ENCODE results near the gene MLH1. TPM values are rescaled to one million over a fixed set of nuclear protein-coding genes. Genes with fewer than 3 reads are reported as not detected.

The MLH1 gene
- total and polyA plus RNA-seq, 9 donors, result 14.1 to 44.3 (median 21.4) TPM

DNA sequence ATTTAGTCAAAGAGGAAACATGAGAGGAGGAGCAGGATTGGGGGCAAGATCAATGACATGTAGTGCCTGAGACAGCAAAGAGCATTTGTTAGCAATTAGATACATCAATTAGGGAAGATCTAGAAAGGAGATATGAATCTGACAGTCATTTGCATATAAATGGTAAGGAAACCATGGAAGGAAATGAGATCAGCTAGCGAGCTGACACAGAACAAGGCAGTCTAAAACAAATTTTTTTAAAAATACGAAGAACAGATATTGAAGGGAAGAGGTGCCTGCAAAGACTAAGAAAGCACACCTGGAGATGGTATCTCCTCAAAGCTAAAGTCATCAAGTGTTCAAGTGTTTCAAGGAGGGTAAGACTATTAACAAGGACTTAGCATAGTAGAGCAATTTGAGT is 5.0 kb upstream of the MLH1 start:
- WGBS, 3 donors, result 90 to 95% (median 93%) methylated on average over 2 of the region's 2 CpGs
- Histone ChIP-seq H3K4me3 (no peak overlapping the region), H3K27ac (no peak overlapping the region), H3K27me3 (no peaks in the 10 kb centered on the region), H3K9me3 (no peaks in the 10 kb centered on the region), H3K4me1 (ENCODE audit: insufficient read depth) (peaks cover 5% of the 10 kb centered on the region), H3K36me3 (no peaks in the 10 kb centered on the region)
- TF ChIP-seq, protein P1, sequence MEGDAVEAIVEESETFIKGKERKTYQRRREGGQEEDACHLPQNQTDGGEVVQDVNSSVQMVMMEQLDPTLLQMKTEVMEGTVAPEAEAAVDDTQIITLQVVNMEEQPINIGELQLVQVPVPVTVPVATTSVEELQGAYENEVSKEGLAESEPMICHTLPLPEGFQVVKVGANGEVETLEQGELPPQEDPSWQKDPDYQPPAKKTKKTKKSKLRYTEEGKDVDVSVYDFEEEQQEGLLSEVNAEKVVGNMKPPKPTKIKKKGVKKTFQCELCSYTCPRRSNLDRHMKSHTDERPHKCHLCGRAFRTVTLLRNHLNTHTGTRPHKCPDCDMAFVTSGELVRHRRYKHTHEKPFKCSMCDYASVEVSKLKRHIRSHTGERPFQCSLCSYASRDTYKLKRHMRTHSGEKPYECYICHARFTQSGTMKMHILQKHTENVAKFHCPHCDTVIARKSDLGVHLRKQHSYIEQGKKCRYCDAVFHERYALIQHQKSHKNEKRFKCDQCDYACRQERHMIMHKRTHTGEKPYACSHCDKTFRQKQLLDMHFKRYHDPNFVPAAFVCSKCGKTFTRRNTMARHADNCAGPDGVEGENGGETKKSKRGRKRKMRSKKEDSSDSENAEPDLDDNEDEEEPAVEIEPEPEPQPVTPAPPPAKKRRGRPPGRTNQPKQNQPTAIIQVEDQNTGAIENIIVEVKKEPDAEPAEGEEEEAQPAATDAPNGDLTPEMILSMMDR (IDR thresholded peaks at IDR 0.05), result no peak
- TF ChIP-seq EP300 (IDR thresholded peaks at IDR 0.05) (no peak), POLR2A (IDR thresholded peaks at IDR 0.05) (no peak)
- DNase-seq, result no peak
- intact Hi-C loops (cut with DNase I), result no loop called here

DNA sequence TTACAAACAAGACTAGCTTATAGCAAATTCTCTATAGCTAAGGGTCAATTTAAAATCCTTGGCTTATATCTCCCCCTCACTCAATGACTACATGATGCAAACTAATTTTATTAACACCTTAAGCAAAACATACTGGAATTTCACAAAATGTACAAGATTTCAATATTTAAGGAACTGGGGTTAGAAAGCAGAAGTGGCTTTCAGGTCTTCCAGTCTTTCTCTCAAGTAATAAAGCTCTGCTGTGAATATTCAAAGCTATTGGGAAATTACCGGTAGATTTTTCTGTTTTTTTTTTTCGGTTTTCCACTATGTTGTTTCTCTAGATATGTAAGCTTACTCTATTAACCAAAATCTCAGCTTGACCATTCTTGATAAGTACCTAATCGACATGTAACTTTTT is 4.3 kb upstream of the MLH1 start:
- H3K36me3 ChIP-seq, result no peaks in the 10 kb centered on the region
- WGBS, 3 donors, result 64 to 70% (median 68%) methylated on average over 3 of the region's 3 CpGs
- no peak overlapping the region for H3K27ac ChIP-seq
- H3K4me3 ChIP-seq, result no peak overlapping the region
- H3K9me3 ChIP-seq, result no peaks in the 10 kb centered on the region
- no peak for TF ChIP-seq POLR2A (IDR thresholded peaks at IDR 0.05)
- TF ChIP-seq, protein P1 (IDR thresholded peaks at IDR 0.05), result no peak
- TF ChIP-seq EP300 (IDR thresholded peaks at IDR 0.05), result no peak
- peaks cover 5% of the 10 kb centered on the region for H3K4me1 ChIP-seq (ENCODE audit: insufficient read depth)
- no peaks in the 10 kb centered on the region for H3K27me3 ChIP-seq
- intact Hi-C loops (cut with DNase I), result no loop called here
- no peak for DNase-seq

DNA sequence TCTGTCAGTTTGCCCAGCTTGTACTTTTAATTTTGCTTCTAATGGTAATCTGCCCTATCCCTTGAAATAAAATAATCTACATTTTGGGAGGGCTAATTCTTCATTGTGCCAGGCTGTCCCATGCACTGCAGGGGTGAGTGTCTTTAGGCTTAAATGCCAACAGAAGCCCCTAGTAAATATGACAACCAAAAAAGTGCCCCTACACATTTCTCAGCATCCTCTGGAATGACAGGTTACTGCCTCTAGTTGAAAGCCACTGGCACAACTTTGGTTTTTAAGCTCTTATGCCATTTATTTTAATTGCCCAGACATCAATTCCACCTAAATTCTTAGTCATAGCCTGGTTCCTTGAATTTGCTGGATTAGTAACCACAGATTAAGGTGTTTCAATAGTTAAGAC is 3.8 kb upstream of the MLH1 start:
- peaks cover 5% of the 10 kb centered on the region for H3K4me1 ChIP-seq (ENCODE audit: insufficient read depth)
- H3K27me3 ChIP-seq, result no peaks in the 10 kb centered on the region
- H3K36me3 ChIP-seq, result no peaks in the 10 kb centered on the region
- intact Hi-C loops (cut with DNase I), result no loop called here
- H3K9me3 ChIP-seq, result no peaks in the 10 kb centered on the region
- no peak for DNase-seq
- no peak overlapping the region for H3K27ac ChIP-seq
- H3K4me3 ChIP-seq, result no peak overlapping the region
- TF ChIP-seq EP300 (IDR thresholded peaks at IDR 0.05) (no peak), POLR2A (IDR thresholded peaks at IDR 0.05) (no peak)
- TF ChIP-seq, protein P1 (IDR thresholded peaks at IDR 0.05), result no peak

DNA sequence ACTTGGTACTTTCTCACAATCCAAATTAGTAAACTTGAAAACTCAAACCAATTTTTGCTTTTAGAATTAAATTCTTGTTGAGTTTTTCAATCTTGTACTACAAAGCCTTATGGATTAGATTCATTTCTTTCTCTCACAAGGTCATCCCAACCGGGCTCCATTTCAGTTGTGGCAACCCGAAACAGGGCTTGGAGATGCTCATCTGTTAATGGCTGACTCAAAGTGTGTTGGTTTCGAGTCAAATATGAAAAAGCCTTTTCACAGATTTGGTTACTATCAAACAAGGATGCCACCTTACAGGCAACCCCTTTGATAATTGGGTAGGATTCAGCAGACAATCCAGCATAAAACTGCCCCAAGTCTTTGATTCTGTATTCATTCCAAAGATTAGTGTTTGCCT is 2.2 kb upstream of the MLH1 start:
- no peak for TF ChIP-seq EP300 (IDR thresholded peaks at IDR 0.05)
- TF ChIP-seq, protein P1 (IDR thresholded peaks at IDR 0.05), result no peak
- no peak for TF ChIP-seq POLR2A (IDR thresholded peaks at IDR 0.05)
- WGBS, 3 donors, result 74 to 82% (median 79%) methylated on average over 3 of the region's 3 CpGs
- intact Hi-C loops (cut with DNase I), result loop anchor here in 2 of 4 donors (10.0 kb wide), 2 partner anchors 224 to 1174 kb away; partner anchors contain the start of gene OXSR1 (in 1 of the 2)
- H3K27me3 ChIP-seq, result no peaks in the 10 kb centered on the region
- H3K9me3 ChIP-seq, result no peaks in the 10 kb centered on the region
- H3K27ac ChIP-seq, result peak overlapping the region in 1 of 2 donors; percentile 98
- H3K36me3 ChIP-seq, result no peaks in the 10 kb centered on the region
- peaks cover 5% of the 10 kb centered on the region for H3K4me1 ChIP-seq (ENCODE audit: insufficient read depth)
- DNase-seq, result no peak
- H3K4me3 ChIP-seq, result no peak overlapping the region

All from ovary (tissue), 9 donors.